ENCODE results near the gene VRK1.

Gene VRK1

DNA sequence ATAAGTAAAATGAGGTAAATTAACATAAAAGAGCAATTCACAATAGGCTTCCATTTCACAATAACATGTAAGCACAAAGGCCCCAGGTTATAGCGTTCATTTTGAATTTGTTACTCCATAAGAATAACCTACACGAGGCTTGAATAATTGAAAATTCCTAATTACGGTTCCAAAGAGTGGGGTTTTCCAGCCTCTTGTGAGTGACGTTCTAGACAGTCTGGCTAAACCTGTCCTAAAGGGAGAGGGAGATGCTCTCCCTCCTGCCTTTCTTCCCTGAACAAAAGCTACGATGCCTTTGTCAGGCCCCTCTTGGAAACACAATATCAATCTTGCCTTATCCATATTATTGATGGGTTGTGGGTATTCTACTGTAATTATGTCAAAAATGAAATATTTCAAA lies 24.3 kb upstream of the VRK1 start:
- Mint-ChIP-seq H3K36me3 (ENCODE audit: low read depth) (no peaks in the 10 kb centered on the region), H3K27me3 (peaks cover 16% of the 10 kb centered on the region), H3K27ac (no peak overlapping the region), H3K4me3 (no peak overlapping the region), H3K4me1 (ENCODE audit: low read depth) (no peaks in the 10 kb centered on the region), H3K9me3 (no peaks in the 10 kb centered on the region)
- intact Hi-C loops (cut with micrococcal nuclease) = no loop called here

- H3K4me1 Mint-ChIP-seq (ENCODE audit: low read depth) = no peaks in the 10 kb centered on the region
- H3K4me3 Mint-ChIP-seq = no peak overlapping the region
- H3K36me3 Mint-ChIP-seq (ENCODE audit: low read depth) = no peaks in the 10 kb centered on the region
- H3K27ac Mint-ChIP-seq = no peak overlapping the region
- no peaks in the 10 kb centered on the region for H3K9me3 Mint-ChIP-seq
- peaks cover 22% of the 10 kb centered on the region for H3K27me3 Mint-ChIP-seq
- intact Hi-C loops (cut with micrococcal nuclease) = no loop called here
These were observed 20.4 kb upstream of the VRK1 start for GRCh38 chr14:96776791-96777190.

- Mint-ChIP-seq H3K36me3 (ENCODE audit: low read depth) (no peaks in the 10 kb centered on the region), H3K4me3 (no peak overlapping the region), H3K27me3 (peaks cover 25% of the 10 kb centered on the region), H3K9me3 (no peaks in the 10 kb centered on the region), H3K27ac (no peak overlapping the region), H3K4me1 (ENCODE audit: low read depth) (peaks cover 33% of the 10 kb centered on the region)
- intact Hi-C loops (cut with micrococcal nuclease) = no loop called here
These were observed 16.7 kb upstream of the VRK1 start for GRCh38 chr14:96780500-96780899.

- Mint-ChIP-seq H3K9me3 (no peaks in the 10 kb centered on the region), H3K27me3 (peaks cover 30% of the 10 kb centered on the region), H3K36me3 (ENCODE audit: low read depth) (no peaks in the 10 kb centered on the region), H3K4me1 (ENCODE audit: low read depth) (peaks cover 41% of the 10 kb centered on the region), H3K27ac (no peak overlapping the region), H3K4me3 (no peak overlapping the region)
- intact Hi-C loops (cut with micrococcal nuclease) = no loop called here
These were observed 15.8 kb upstream of the VRK1 start for GRCh38 chr14:96781371-96781770.

DNA sequence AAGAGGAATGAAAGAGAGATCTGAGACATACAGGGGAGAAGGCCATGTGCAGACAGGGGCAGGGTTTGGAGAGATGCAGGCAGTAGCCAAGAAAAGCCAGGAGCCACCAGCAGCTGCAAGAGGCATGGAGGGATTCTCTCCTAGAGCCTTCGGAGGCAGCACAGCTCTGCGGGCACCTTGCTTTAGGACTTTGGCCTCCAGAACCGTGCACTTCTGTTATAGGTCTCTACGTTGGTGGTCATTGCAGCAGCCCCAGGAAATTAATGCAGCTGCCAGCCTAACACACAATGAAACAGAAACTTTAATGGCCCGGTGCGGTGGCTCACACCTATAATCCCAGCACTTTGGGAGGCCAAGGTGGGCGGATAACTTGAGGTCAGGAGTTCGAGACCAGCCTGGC lies 14.7 kb upstream of the VRK1 start:
- Mint-ChIP-seq H3K27me3 (peaks cover 30% of the 10 kb centered on the region), H3K4me3 (no peak overlapping the region), H3K4me1 (ENCODE audit: low read depth) (peaks cover 46% of the 10 kb centered on the region), H3K36me3 (ENCODE audit: low read depth) (no peaks in the 10 kb centered on the region), H3K27ac (no peak overlapping the region), H3K9me3 (no peaks in the 10 kb centered on the region)
- intact Hi-C loops (cut with micrococcal nuclease) = no loop called here

GRCh38 chr14:96783043-96783914 lies 13.9 kb upstream of the VRK1 start:
- Mint-ChIP-seq H3K27me3 (peaks cover 25% of the 10 kb centered on the region), H3K27ac (peak overlapping the region; percentile 80), H3K4me1 (ENCODE audit: low read depth) (peaks cover 51% of the 10 kb centered on the region), H3K9me3 (no peaks in the 10 kb centered on the region), H3K36me3 (ENCODE audit: low read depth) (no peaks in the 10 kb centered on the region), H3K4me3 (no peak overlapping the region)
- intact Hi-C loops (cut with micrococcal nuclease) = no loop called here

GRCh38 chr14:96783915-96784224 lies 13.3 kb upstream of the VRK1 start:
- Mint-ChIP-seq H3K4me1 (ENCODE audit: low read depth) (peaks cover 57% of the 10 kb centered on the region), H3K27me3 (peaks cover 23% of the 10 kb centered on the region), H3K4me3 (no peak overlapping the region), H3K36me3 (ENCODE audit: low read depth) (no peaks in the 10 kb centered on the region), H3K27ac (peak overlapping the region; percentile 80), H3K9me3 (no peaks in the 10 kb centered on the region)
- intact Hi-C loops (cut with micrococcal nuclease) = no loop called here

GRCh38 chr14:96790186-96790585 lies 7.0 kb upstream of the VRK1 start:
- Mint-ChIP-seq H3K27me3 (peaks cover 11% of the 10 kb centered on the region), H3K4me1 (ENCODE audit: low read depth) (peaks cover 70% of the 10 kb centered on the region), H3K27ac (no peak overlapping the region), H3K9me3 (peaks cover 9% of the 10 kb centered on the region), H3K4me3 (no peak overlapping the region), H3K36me3 (ENCODE audit: low read depth) (no peaks in the 10 kb centered on the region)
- intact Hi-C loops (cut with micrococcal nuclease) = loop anchor here (10.0 kb wide), 1 partner anchor 425 kb away; the partner anchor contains the start of genes ATG2B and GSKIP

- no peak overlapping the region for H3K4me3 Mint-ChIP-seq
These were observed 6.5 kb upstream of the VRK1 start for GRCh38 chr14:96790706-96791105.

GRCh38 chr14:96792003-96792402 lies 5.2 kb upstream of the VRK1 start:
- H3K9me3 Mint-ChIP-seq = peaks cover 9% of the 10 kb centered on the region
- no peak overlapping the region for H3K27ac Mint-ChIP-seq
- no peaks in the 10 kb centered on the region for H3K36me3 Mint-ChIP-seq (ENCODE audit: low read depth)
- H3K4me3 Mint-ChIP-seq = no peak overlapping the region
- intact Hi-C loops (cut with micrococcal nuclease) = loop anchor here (10.0 kb wide), 1 partner anchor 427 kb away; the partner anchor contains the start of genes ATG2B and GSKIP
- H3K4me1 Mint-ChIP-seq (ENCODE audit: low read depth) = peaks cover 61% of the 10 kb centered on the region
- peaks cover 9% of the 10 kb centered on the region for H3K27me3 Mint-ChIP-seq

More at GRCh38 chr14:96790706-96791105, 6.5 kb upstream of the VRK1 start:
- Mint-ChIP-seq H3K4me1 (ENCODE audit: low read depth) (peaks cover 70% of the 10 kb centered on the region), H3K9me3 (peaks cover 9% of the 10 kb centered on the region), H3K36me3 (ENCODE audit: low read depth) (no peaks in the 10 kb centered on the region), H3K27ac (no peak overlapping the region), H3K27me3 (peaks cover 15% of the 10 kb centered on the region)
- intact Hi-C loops (cut with micrococcal nuclease) = loop anchor here (10.0 kb wide), 1 partner anchor 426 kb away; the partner anchor contains the start of genes ATG2B and GSKIP

GRCh38 chr14:96792591-96792990 lies 4.6 kb upstream of the VRK1 start:
- intact Hi-C loops (cut with micrococcal nuclease) = loop anchor here (10.0 kb wide), 1 partner anchor 428 kb away; the partner anchor contains the start of genes ATG2B and GSKIP
- Mint-ChIP-seq H3K27ac (no peak overlapping the region), H3K9me3 (peaks cover 9% of the 10 kb centered on the region), H3K36me3 (ENCODE audit: low read depth) (no peaks in the 10 kb centered on the region), H3K4me1 (ENCODE audit: low read depth) (peaks cover 62% of the 10 kb centered on the region), H3K27me3 (peaks cover 9% of the 10 kb centered on the region), H3K4me3 (no peak overlapping the region)

DNA sequence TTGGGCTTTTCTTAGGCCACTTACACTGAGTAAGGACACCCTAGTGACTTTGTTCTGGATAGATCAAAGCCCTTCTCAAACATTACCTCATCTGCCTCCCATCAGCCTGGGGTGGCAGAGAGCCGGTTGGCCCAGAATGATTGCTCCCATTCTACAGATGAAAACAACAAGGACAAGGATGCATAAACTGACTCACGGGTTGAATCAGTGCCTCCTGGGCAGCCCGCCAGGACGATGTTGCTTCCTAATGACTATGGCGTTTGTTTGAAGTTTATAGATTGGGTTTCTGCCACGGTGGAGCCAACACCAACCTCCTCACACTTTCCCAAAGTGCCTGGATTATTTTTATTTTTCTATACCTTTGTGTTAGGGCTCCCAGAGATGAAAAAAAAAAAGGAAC lies 3.6 kb upstream of the VRK1 start:
- Mint-ChIP-seq H3K4me3 (no peak overlapping the region), H3K27ac (no peak overlapping the region), H3K9me3 (peaks cover 9% of the 10 kb centered on the region), H3K36me3 (ENCODE audit: low read depth) (no peaks in the 10 kb centered on the region), H3K27me3 (peaks cover 9% of the 10 kb centered on the region), H3K4me1 (ENCODE audit: low read depth) (peaks cover 64% of the 10 kb centered on the region)
- intact Hi-C loops (cut with micrococcal nuclease) = loop anchor here (10.0 kb wide), 1 partner anchor 429 kb away; the partner anchor contains the start of genes ATG2B and GSKIP

DNA sequence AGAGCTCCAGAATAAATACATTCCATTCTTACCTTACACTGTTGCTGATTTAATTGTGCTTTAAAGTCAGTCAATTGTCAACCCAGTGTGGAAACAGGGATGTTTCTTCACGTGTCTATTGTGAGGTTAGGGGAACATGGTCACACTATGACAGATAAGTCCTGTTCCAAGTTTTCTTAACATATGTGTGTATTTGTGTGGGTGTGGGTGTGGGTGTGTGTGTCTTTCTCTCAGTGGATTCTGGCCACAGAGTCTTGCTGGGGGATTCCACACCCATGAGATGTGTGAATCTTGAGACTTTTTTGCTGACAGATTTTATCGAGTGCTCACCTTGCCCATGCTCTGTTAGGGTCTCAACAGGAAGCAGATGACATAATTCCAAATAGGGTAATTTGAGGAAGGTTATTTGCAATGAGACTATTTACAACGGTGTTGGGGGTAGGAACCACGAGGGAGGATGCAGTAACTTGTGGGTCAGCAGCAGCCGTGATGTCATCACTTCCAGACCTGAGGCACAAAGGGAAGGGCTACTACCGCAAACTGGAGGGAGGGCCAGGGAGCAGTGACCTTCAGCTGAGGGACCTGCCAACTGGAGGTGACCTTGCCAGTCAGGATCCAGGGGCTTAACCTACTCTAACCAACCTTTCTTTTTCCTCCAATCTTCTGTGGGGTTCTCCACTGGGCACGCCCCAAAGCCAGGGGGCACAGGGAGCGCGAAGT lies 1.9 kb upstream of the VRK1 start:
- H3K9me3 Mint-ChIP-seq = peaks cover 9% of the 10 kb centered on the region
- no peaks in the 10 kb centered on the region for H3K36me3 Mint-ChIP-seq (ENCODE audit: low read depth)
- intact Hi-C loops (cut with micrococcal nuclease) = loop anchor here (5.0 to 10.0 kb wide), 2 partner anchors 33 to 430 kb away; partner anchors contain the start of genes ATG2B and GSKIP
- peaks cover 49% of the 10 kb centered on the region for H3K4me1 Mint-ChIP-seq (ENCODE audit: low read depth)
- H3K27me3 Mint-ChIP-seq = peaks cover 9% of the 10 kb centered on the region
- no peak overlapping the region for H3K27ac Mint-ChIP-seq
- H3K4me3 Mint-ChIP-seq = no peak overlapping the region
